Gastroesophageal sphincter (tissue), 4 donors: ENCODE results near the gene MACROD2. TPM values are rescaled to one million over a fixed set of nuclear protein-coding genes. Genes with fewer than 3 reads are reported as not detected.

Experiments
- ATAC-seq: fragments of 150-250 bp; one replicate; pipeline ENCODE4 v1.9.1; 2016; ENCODE audit warnings: mild to moderate bottlenecking, moderate library complexity
- H3K27ac ChIP-seq, 4 donors: fragments of 200-600 bp; sonication (generic) in 3 of 4; 1 replicate in 3 of 4; 2 replicates in 1 of 4; pipeline ENCODE4 v1.5.1; 2016 to 2019
- H3K27me3 ChIP-seq: fragments of 200-600 bp; sonication (generic); one replicate; pipeline ENCODE4 v1.5.1; 2019
- H3K36me3 ChIP-seq, 2 donors: fragments of 200-600 bp; sonication (generic); one replicate each; pipeline ENCODE4 v1.5.1; 2019; ENCODE audit warnings: control low read depth in 1 of 2
- H3K4me1 ChIP-seq, 3 donors: fragments of 200-600 bp; sonication (generic); 1 replicate in 2 of 3; 2 replicates in 1 of 3; pipeline ENCODE4 v1.5.1; 2016 to 2019; ENCODE audit warnings: control low read depth in 2 of 3
- H3K4me3 ChIP-seq, 2 donors: fragments of 200-600 bp; sonication (generic); one replicate each; pipeline ENCODE4 v1.5.1; 2019; ENCODE audit warnings: mild to moderate bottlenecking in 1 of 2, moderate library complexity in 1 of 2
- H3K9me3 ChIP-seq, 3 donors: fragments of 200-600 bp; sonication (generic); one replicate each; pipeline ENCODE4 v1.5.1; 2017 to 2019; ENCODE audit warnings: control low read depth in 2 of 3
- EP300 ChIP-seq: sonication (generic); formaldehyde crosslinking; IDR thresholded peaks from one replicate; pipeline ENCODE4 v1.6.1; 2017; ENCODE audit warnings: antibody characterized with exemption, mild to moderate bottlenecking
- POLR2A ChIP-seq, 2 donors: fragments of 450-650 bp; IDR thresholded peaks; one replicate each; pipeline ENCODE4 v1.6.1; 2017; ENCODE audit warnings: antibody characterized with exemption in 2 of 2, mild to moderate bottlenecking in 2 of 2, moderate library complexity in 1 of 2
- POLR2AphosphoS5 ChIP-seq: sonication (generic); formaldehyde crosslinking; IDR thresholded peaks from one replicate; pipeline ENCODE4 v1.6.1; 2017; ENCODE audit warnings: antibody characterized with exemption
- WGBS, 2 donors: methylation state at CpG; one replicate each; pipeline ENCODE4 v1.1.5; 2018; ENCODE audit warnings: low coverage in 1 of 2; 5-methylcytosine and 5-hydroxymethylcytosine counted together
- total RNA-seq, 4 donors: library from RNA; depleted of rRNA; stranded (reverse); fragments of >200 nt; gene quantifications; one replicate each; pipeline ENCODE4 v1.1.0, GENCODE V29; 2016
- TF ChIP-seq, protein P1 (sequence below), 4 experiments: fragments of 200-600 bp in 2 of 4; fragments of 450-650 bp in 2 of 4; sonication (generic) in 1 of 4; IDR thresholded peaks; one replicate each; pipeline ENCODE4 v1.5.1; 2017 to 2019; ENCODE audit warnings: antibody characterized with exemption in 4 of 4, mild to moderate bottlenecking in 2 of 4, moderate library complexity in 2 of 4

The MACROD2 gene
- total RNA-seq, 4 donors from 2014 or later: 4.0 to 12.1 (median 7.4) TPM

DNA sequence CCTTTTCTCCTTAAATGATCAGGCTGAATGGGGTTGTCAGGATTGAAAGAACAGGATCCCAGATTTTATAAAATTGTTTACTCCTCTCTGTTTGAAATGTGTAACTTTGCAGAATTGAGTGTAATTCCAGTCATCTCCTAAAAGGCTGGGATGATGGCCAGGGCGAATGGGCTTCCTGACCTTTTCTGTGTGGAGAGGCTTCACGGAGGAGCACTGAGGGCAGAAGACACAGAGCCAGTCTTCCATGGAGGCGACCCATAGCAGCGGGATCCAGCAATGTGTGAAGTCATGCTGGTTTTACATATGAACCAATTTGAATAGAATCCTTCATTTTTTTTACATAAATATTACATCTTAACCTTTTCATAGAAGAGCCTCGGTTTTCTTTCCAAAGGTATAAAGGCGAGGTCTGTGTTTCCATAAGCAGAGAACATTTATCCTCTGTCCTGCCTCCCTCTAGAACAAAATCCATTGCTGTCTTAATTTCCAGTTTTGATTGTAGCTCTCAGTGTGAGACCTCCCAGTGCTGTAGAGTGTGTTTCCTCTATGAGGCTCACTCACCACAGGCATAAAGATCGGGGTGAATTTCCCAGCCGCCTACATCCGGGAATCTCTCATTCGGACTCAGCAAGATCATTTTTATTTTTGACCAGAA, 711.8 kb downstream of the MACROD2 start:
- no peak overlapping the region for H3K27ac ChIP-seq
- peaks cover 0 to 6% (median under 1%) of the 10 kb centered on the region in 3 donors for H3K4me1 ChIP-seq
- TF ChIP-seq, protein P1, sequence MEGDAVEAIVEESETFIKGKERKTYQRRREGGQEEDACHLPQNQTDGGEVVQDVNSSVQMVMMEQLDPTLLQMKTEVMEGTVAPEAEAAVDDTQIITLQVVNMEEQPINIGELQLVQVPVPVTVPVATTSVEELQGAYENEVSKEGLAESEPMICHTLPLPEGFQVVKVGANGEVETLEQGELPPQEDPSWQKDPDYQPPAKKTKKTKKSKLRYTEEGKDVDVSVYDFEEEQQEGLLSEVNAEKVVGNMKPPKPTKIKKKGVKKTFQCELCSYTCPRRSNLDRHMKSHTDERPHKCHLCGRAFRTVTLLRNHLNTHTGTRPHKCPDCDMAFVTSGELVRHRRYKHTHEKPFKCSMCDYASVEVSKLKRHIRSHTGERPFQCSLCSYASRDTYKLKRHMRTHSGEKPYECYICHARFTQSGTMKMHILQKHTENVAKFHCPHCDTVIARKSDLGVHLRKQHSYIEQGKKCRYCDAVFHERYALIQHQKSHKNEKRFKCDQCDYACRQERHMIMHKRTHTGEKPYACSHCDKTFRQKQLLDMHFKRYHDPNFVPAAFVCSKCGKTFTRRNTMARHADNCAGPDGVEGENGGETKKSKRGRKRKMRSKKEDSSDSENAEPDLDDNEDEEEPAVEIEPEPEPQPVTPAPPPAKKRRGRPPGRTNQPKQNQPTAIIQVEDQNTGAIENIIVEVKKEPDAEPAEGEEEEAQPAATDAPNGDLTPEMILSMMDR (IDR thresholded peaks at IDR 0.05): no peak
- TF ChIP-seq POLR2A (IDR thresholded peaks at IDR 0.05) (no peak), EP300 (no peak), POLR2AphosphoS5 (no peak)
- H3K9me3 ChIP-seq: no peaks in the 10 kb centered on the region
- no peak for ATAC-seq
- H3K4me3 ChIP-seq: no peak overlapping the region
- 83 to 87% methylated on average over 8 to 10 of the region's 10 CpGs for WGBS, 2 donors
- no peaks in the 10 kb centered on the region for H3K36me3 ChIP-seq
- no peaks in the 10 kb centered on the region for H3K27me3 ChIP-seq

DNA sequence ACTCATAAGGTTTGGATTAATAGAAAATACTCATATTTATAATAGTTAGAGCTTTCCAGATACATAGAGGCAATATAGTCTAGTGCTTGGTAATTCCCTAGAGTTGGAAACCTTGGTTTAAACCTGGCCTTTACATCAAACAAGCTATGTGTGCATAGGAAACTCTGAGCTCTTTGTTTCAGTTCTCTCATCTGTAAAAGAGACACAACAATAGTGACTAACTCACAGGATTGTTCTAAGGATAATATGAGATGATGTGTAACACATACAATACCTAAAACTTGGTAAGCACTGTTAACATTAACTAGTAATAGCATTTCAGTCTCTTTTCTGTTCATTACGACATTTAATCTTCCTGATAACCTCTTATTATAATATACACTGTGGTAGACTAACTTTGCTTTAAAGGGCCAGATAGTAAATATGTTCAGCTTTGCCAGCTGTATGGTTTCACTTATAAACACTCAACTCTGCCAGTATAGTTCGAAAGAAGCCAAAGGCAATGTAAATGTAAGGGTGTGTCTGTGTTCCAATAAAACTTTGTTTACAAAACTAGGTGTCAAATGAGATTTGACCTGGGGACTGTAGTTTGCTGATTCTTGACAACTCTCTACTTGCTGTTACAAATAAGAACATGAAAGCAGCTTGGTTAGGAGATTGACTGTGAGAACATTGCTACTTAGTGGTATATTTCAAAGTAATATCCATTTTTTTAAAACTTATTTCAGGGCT, 712.7 kb downstream of the MACROD2 start:
- Histone ChIP-seq H3K27ac (no peak overlapping the region), H3K27me3 (no peaks in the 10 kb centered on the region), H3K4me3 (no peak overlapping the region), H3K36me3 (no peaks in the 10 kb centered on the region), H3K4me1 (peaks cover 0 to 12% (median 4%) of the 10 kb centered on the region in 3 donors), H3K9me3 (no peaks in the 10 kb centered on the region)
- TF ChIP-seq POLR2A (IDR thresholded peaks at IDR 0.05) (no peak), EP300 (no peak), POLR2AphosphoS5 (no peak)
- TF ChIP-seq, protein P1 (IDR thresholded peaks at IDR 0.05): no peak
- 55 to 69% methylated on average over 2 of the region's 2 CpGs for WGBS, 2 donors
- no peak for ATAC-seq

DNA sequence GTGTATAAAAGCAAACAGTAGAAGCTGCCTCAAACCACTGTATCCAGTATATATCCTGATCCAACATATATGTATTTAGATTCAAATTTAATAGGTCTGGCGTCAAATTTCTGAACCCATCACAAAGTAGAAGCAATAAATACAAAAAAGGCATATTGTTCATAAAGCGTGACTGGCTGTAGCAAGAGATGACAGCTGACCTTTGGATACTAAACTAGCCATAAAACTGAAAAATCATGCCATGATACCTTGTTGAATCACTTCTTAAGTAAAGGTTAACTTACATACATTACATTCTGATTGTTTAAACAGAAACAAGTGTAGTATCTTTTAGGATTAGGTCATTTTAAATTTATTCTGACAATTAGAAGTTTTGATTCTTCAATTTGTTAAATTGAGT, 714.1 kb downstream of the MACROD2 start:
- Histone ChIP-seq H3K36me3 (no peaks in the 10 kb centered on the region), H3K4me3 (no peak overlapping the region), H3K27ac (no peak overlapping the region), H3K27me3 (no peaks in the 10 kb centered on the region), H3K4me1 (peaks cover 0 to 12% (median 4%) of the 10 kb centered on the region in 3 donors), H3K9me3 (no peaks in the 10 kb centered on the region)
- TF ChIP-seq, protein P1 (IDR thresholded peaks at IDR 0.05): no peak
- TF ChIP-seq POLR2A (IDR thresholded peaks at IDR 0.05) (no peak), POLR2AphosphoS5 (no peak), EP300 (no peak)
- ATAC-seq: no peak
- WGBS, 2 donors: 73 to 95% methylated on average over 2 of the region's 2 CpGs

DNA sequence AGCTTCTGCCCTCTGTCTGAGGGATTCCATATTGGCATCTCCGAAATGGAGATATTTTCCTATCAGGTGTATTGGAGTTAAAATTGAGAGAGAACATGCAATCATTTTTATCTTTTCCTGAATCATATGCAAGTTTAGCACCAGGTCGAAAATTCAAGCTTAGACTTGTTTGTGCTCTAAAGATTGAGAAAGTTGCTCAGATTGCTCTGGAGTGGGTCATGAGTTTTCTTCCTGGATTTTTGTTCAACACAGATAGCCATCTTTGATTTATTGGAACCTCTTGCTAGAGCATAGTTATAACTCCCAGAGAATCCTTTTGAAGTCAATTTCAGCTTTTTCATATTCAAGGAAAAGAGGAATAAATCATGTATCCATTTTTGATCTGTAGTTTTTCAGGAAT, 715.6 kb downstream of the MACROD2 start:
- no peaks in the 10 kb centered on the region for H3K9me3 ChIP-seq
- H3K4me3 ChIP-seq: no peak overlapping the region
- H3K27ac ChIP-seq: no peak overlapping the region
- TF ChIP-seq, protein P1 (IDR thresholded peaks at IDR 0.05): no peak
- peaks cover 0 to 12% (median 4%) of the 10 kb centered on the region in 3 donors for H3K4me1 ChIP-seq
- no peaks in the 10 kb centered on the region for H3K36me3 ChIP-seq
- H3K27me3 ChIP-seq: no peaks in the 10 kb centered on the region
- WGBS, 2 donors: 91 to 95% methylated on average over 2 of the region's 2 CpGs
- no peak for ATAC-seq

DNA sequence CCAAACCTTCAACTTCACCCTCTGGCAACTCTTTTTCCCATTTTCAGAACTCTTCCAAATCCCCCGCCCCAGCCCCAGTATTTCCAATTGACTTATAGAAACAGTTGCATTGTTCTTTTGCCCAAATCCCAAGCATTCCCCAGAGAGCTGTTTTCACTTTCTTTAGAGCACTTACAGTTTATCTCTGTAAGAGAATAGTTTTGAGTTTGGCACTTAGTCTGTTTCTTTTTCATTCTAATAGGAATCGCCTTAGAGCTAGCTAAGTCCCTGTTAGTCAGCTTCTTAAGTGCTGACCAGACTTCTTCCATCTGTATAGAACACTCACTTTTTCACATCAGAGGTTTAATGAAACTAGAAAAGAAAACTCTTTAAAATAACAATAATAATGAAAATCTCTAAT, 716.3 kb downstream of the MACROD2 start:
- Histone ChIP-seq H3K9me3 (no peaks in the 10 kb centered on the region), H3K36me3 (no peaks in the 10 kb centered on the region), H3K4me3 (no peak overlapping the region), H3K27ac (no peak overlapping the region), H3K27me3 (no peaks in the 10 kb centered on the region), H3K4me1 (peaks cover 0 to 12% (median 4%) of the 10 kb centered on the region in 3 donors)
- 39 to 75% methylated on average over 2 of the region's 2 CpGs for WGBS, 2 donors
- no peak for ATAC-seq
- TF ChIP-seq POLR2A (IDR thresholded peaks at IDR 0.05) (no peak), EP300 (no peak), POLR2AphosphoS5 (no peak)
- TF ChIP-seq, protein P1 (IDR thresholded peaks at IDR 0.05): no peak
